H1 (cell line): ENCODE data around the gene MAFF. TPM values are rescaled to one million over a fixed set of nuclear protein-coding genes. Genes with fewer than 3 reads are reported as not detected.

Source experiments
- CTCF ChIA-PET: fragments of 300-600 bp; sonication (Branson Sonifier 250); formaldehyde crosslinking; loops from one replicate; lab custom pipeline; 2021; ENCODE audit not compliant: partially characterized antibody; lab: Charles Lee
- POLR2A ChIA-PET: fragments of 300-600 bp; sonication (Branson Sonifier 250); formaldehyde crosslinking; loops from one replicate; lab custom pipeline; 2021; ENCODE audit warnings: inconsistent platforms; ENCODE audit not compliant: partially characterized antibody; lab: Charles Lee
- DNase-seq, 2 experiments: peaks; one replicate each; pipeline versions ENCODE4 v3.0.0 to v3.0.0-alpha.2; 2010 to 2022; ENCODE audit warnings: low spot score in 2 of 2, low read depth in 1 of 2, mixed read lengths in 1 of 2
- FAIRE-seq: peaks from 2 replicates; lab custom pipeline; 2011; peaks lifted over from hg19 to GRCh38; lab: Jason Lieb, UNC
- H2AFZ ChIP-seq: 2 replicates; pipeline ENCODE4 v1.8.1; 2012; ENCODE audit warnings: low read length, inconsistent platforms
- H2AK5ac ChIP-seq: 2 replicates; pipeline ENCODE4 v1.6.1; 2013; ENCODE audit warnings: low read depth, low read length
- H2BK120ac ChIP-seq: replicated peaks from 2 replicates; pipeline ENCODE3; 2013; ENCODE audit warnings: low read depth, low read length, inconsistent platforms
- H2BK12ac ChIP-seq: 2 replicates; pipeline ENCODE4 v1.6.1; 2013; ENCODE audit warnings: low read depth, low read length
- H2BK15ac ChIP-seq: 2 replicates; pipeline ENCODE4 v1.6.1; 2013; ENCODE audit warnings: low read length
- H2BK20ac ChIP-seq: 2 replicates; pipeline ENCODE4 v1.6.1; 2013; ENCODE audit warnings: low read length
- H2BK5ac ChIP-seq: 2 replicates; pipeline ENCODE4 v1.6.1; 2013; ENCODE audit warnings: low read depth, low read length
- H3K14ac ChIP-seq: 2 replicates; pipeline ENCODE4 v1.6.1; 2013; ENCODE audit warnings: inconsistent platforms; ENCODE audit not compliant: insufficient read length
- H3K18ac ChIP-seq: 2 replicates; pipeline ENCODE4 v1.6.1; 2013; ENCODE audit warnings: low read length; ENCODE audit errors: extremely low read depth
- H3K23ac ChIP-seq: 2 replicates; pipeline ENCODE4 v1.6.1; 2013; ENCODE audit warnings: inconsistent platforms; ENCODE audit not compliant: insufficient read length
- H3K23me2 ChIP-seq: 2 replicates; pipeline ENCODE4 v1.6.1; 2013; ENCODE audit warnings: low read depth, low read length
- H3K27ac ChIP-seq: 2 replicates; pipeline ENCODE4 v1.6.1; 2011; ENCODE audit warnings: low read depth, low read length, inconsistent platforms
- H3K27me3 ChIP-seq, 4 experiments: replicated peaks in 1 of 4; 1 replicate in 1 of 4; 2 replicates in 3 of 4; pipeline versions ENCODE4 v1.6.1 to v1.8.1; 2011 to 2013; ENCODE audit warnings: low read length in 3 of 4, mild to moderate bottlenecking in 3 of 4, inconsistent platforms in 2 of 4, mixed read lengths in 2 of 4, moderate library complexity in 1 of 4; ENCODE audit not compliant: control insufficient read depth in 3 of 4, insufficient read depth in 3 of 4; ENCODE audit errors: extremely low read depth in 1 of 4
- H3K36me3 ChIP-seq, 4 experiments: 2 replicates each; pipeline versions ENCODE4 v1.6.1 to v1.8.1; 2011 to 2013; ENCODE audit warnings: mild to moderate bottlenecking in 4 of 4, low read length in 3 of 4, moderate library complexity in 2 of 4, control low read depth in 1 of 4, inconsistent platforms in 1 of 4; ENCODE audit not compliant: insufficient read depth in 4 of 4, control insufficient read depth in 2 of 4
- H3K4ac ChIP-seq: replicated peaks from 2 replicates; pipeline ENCODE3; 2013; ENCODE audit warnings: low read length, low read depth, mixed read lengths, inconsistent platforms; ENCODE audit not compliant: insufficient read length
- H3K4me1 ChIP-seq, 4 experiments: replicated peaks in 1 of 4; 1 replicate in 1 of 4; 2 replicates in 3 of 4; pipeline versions ENCODE4 v1.6.1 to v1.8.1; 2011 to 2013; ENCODE audit warnings: low read length in 3 of 4, inconsistent platforms in 2 of 4, mixed read lengths in 1 of 4; ENCODE audit not compliant: insufficient read depth in 4 of 4, control insufficient read depth in 3 of 4
- H3K4me2 ChIP-seq, 2 experiments: 2 replicates each; pipeline versions ENCODE4 v1.6.1 to v1.8.1; 2011 to 2013; ENCODE audit warnings: low read depth in 2 of 2, low read length in 2 of 2, control low read depth in 1 of 2, inconsistent platforms in 1 of 2, mild to moderate bottlenecking in 1 of 2; ENCODE audit not compliant: insufficient read depth in 1 of 2
- H3K4me3 ChIP-seq, 4 experiments: fragments of 200-600, 300-600 bp in 1 of 4; sonication (generic), shearing (Covaris generic), sonication (Bioruptor Twin) in 1 of 4; 2 replicates each; pipeline versions ENCODE4 v1.5.1 to v1.8.1; 2011 to 2016; ENCODE audit warnings: low read length in 4 of 4, low read depth in 3 of 4, control low read depth in 2 of 4, inconsistent platforms in 2 of 4, mild to moderate bottlenecking in 2 of 4, mixed read lengths in 1 of 4, moderate library complexity in 1 of 4; ENCODE audit not compliant: insufficient read depth in 2 of 4; ENCODE audit errors: extremely low read depth in 1 of 4
- H3K56ac ChIP-seq: replicated peaks from 2 replicates; pipeline ENCODE3; 2013; ENCODE audit warnings: low read depth, mild to moderate bottlenecking, mixed read lengths, low read length, inconsistent platforms; ENCODE audit not compliant: insufficient read length
- H3K79me1 ChIP-seq: 2 replicates; pipeline ENCODE4 v1.6.1; 2013; ENCODE audit warnings: low read depth, low read length, control low read depth
- H3K79me2 ChIP-seq, 2 experiments: 2 replicates each; pipeline versions ENCODE4 v1.6.1 to v1.8.1; 2012 to 2013; ENCODE audit warnings: low read length in 2 of 2, mild to moderate bottlenecking in 2 of 2, inconsistent platforms in 1 of 2; ENCODE audit not compliant: insufficient read depth in 2 of 2, control insufficient read depth in 1 of 2
- H3K9ac ChIP-seq, 4 experiments: replicated peaks in 1 of 4; 1 replicate in 1 of 4; 2 replicates in 3 of 4; pipeline versions ENCODE4 v1.6.1 to v1.8.1; 2011 to 2013; ENCODE audit warnings: low read depth in 3 of 4, low read length in 3 of 4, control low read depth in 2 of 4, mild to moderate bottlenecking in 2 of 4, moderate library complexity in 2 of 4, inconsistent platforms in 1 of 4; ENCODE audit errors: extremely low read depth in 1 of 4
- H3K9me3 ChIP-seq, 2 experiments: 2 replicates each; pipeline versions ENCODE4 v1.6.1 to v1.8.1; 2012 to 2013; ENCODE audit warnings: mild to moderate bottlenecking in 2 of 2, moderate library complexity in 2 of 2, control low read depth in 1 of 2, inconsistent platforms in 1 of 2, low read depth in 1 of 2, low read length in 1 of 2, mixed read lengths in 1 of 2; ENCODE audit not compliant: insufficient read depth in 2 of 2
- H4K20me1 ChIP-seq, 2 experiments: replicated peaks in 1 of 2; 2 replicates each; pipeline versions ENCODE3 to v1.8.1; 2011 to 2013; ENCODE audit warnings: inconsistent platforms in 2 of 2, low read length in 2 of 2, mild to moderate bottlenecking in 1 of 2; ENCODE audit not compliant: insufficient read depth in 2 of 2, control insufficient read depth in 1 of 2
- H4K5ac ChIP-seq: 2 replicates; pipeline ENCODE4 v1.6.1; 2013; ENCODE audit warnings: low read length, low read depth, mixed read lengths, inconsistent platforms; ENCODE audit not compliant: insufficient read length
- H4K8ac ChIP-seq: 2 replicates; pipeline ENCODE4 v1.8.0; 2013; ENCODE audit warnings: mild to moderate bottlenecking, moderate library complexity, low read length, inconsistent platforms; ENCODE audit not compliant: insufficient read depth; ENCODE audit errors: extremely low read depth
- H4K91ac ChIP-seq: replicated peaks from 2 replicates; pipeline ENCODE3; 2013; ENCODE audit warnings: low read length, mixed read lengths, inconsistent platforms; ENCODE audit not compliant: insufficient read length
- BCL11A ChIP-seq, 2 experiments: IDR thresholded peaks; one replicate each; pipeline ENCODE4 v1.6.1; 2011; ENCODE audit warnings: low read depth in 2 of 2, low read length in 2 of 2, mild to moderate bottlenecking in 2 of 2
- CHD1 ChIP-seq: IDR thresholded peaks from 2 replicates; pipeline ENCODE4 v1.6.1; 2012; ENCODE audit warnings: low read depth, low read length, improper control_type of control experiment
- CTCF ChIP-seq, 3 experiments: IDR thresholded peaks; 1 replicate in 2 of 3; 2 replicates in 1 of 3; pipeline versions ENCODE4 v1.5.1 to v1.6.1; 2011; ENCODE audit warnings: low read length in 3 of 3, mild to moderate bottlenecking in 3 of 3, inconsistent platforms in 2 of 3, low read depth in 1 of 3, moderate library complexity in 1 of 3; ENCODE audit not compliant: insufficient read depth in 1 of 3; ENCODE audit errors: control extremely low read depth in 1 of 3
- EGR1 ChIP-seq: IDR thresholded peaks from 2 replicates; pipeline ENCODE4 v1.6.1; 2011; ENCODE audit warnings: low read depth, low read length, borderline replicate concordance
- MAX ChIP-seq: IDR thresholded peaks from 2 replicates; pipeline ENCODE4 v1.6.1; 2012; ENCODE audit warnings: inconsistent platforms
- SIX5 ChIP-seq: IDR thresholded peaks from 2 replicates; pipeline ENCODE4 v1.6.1; 2011; ENCODE audit warnings: mild to moderate bottlenecking, low read depth, low read length
- SP2 ChIP-seq: IDR thresholded peaks from 2 replicates; pipeline ENCODE4 v1.6.1; 2012; ENCODE audit warnings: mild to moderate bottlenecking, low read length, inconsistent platforms
- SRF ChIP-seq: IDR thresholded peaks from 2 replicates; pipeline ENCODE4 v1.6.1; 2011; ENCODE audit warnings: mild to moderate bottlenecking, low read depth, low read length, moderate library complexity
- WGBS, 2 experiments: shearing (Covaris generic) in 1 of 2; methylation state at CpG; one replicate each; pipeline versions ENCODE4 v1.1.6 to v1.1.7; 2013 to 2015; ENCODE audit warnings: low lambda C conversion rate in 2 of 2, mixed read lengths in 2 of 2, inconsistent platforms in 1 of 2, low coverage in 1 of 2, missing lambda C conversion rate in 1 of 2; ENCODE audit not compliant: insufficient replicate concordance in 2 of 2, insufficient coverage in 1 of 2, insufficient read length in 1 of 2; ENCODE audit errors: extremely low coverage in 1 of 2, missing lambda C conversion rate in 1 of 2; 5-methylcytosine and 5-hydroxymethylcytosine counted together
- polyA plus RNA-seq, 7 experiments: library from polyadenylated mRNA; depleted of rRNA in 3 of 7; stranded (reverse) in 5 of 7; unstranded in 2 of 7; fragments of >200 nt in 5 of 7; fragments of 200-250 nt in 2 of 7; gene quantifications; 1 replicate in 5 of 7; 2 replicates in 1 of 7; 4 replicates in 1 of 7; pipeline versions ENCODE4 v1.2.1 to v1.2.3, GENCODE V29; 2011 to 2013; ENCODE audit warnings: missing spikeins in 2 of 7, mixed read lengths in 2 of 7
- total RNA-seq: library from RNA; stranded (reverse); fragmentation: NEBNext Ultra II Directional; extraction: Animal tissue kit (Norgen Biotek cat#: 25700); gene quantifications from 2 replicates; pipeline ENCODE4 v1.2.1, GENCODE V29; 2021

Gene MAFF
- total and polyA plus RNA-seq, 2 of the 8 experiments (the other 6 are each of a cell fraction or from before 2014, with no cell fraction given), result 1.5 to 6.3 TPM

GRCh38 chr22:38162881-38163843 is 38.6 kb upstream of the MAFF start:
- Histone ChIP-seq H4K91ac (no peak overlapping the region), H3K27me3 (no peaks in the 10 kb centered on the region), H3K18ac (no peak overlapping the region), H3K23ac (no peak overlapping the region), H3K27ac (no peak overlapping the region), H4K8ac (peak overlapping the region; percentile 59; the same call in 1 of the 2 replicates), H2BK15ac (no peak overlapping the region), H3K23me2 (no peaks in the 10 kb centered on the region), H2BK12ac (no peak overlapping the region), H3K9me3 (no peaks in the 10 kb centered on the region), H2AK5ac (no peak overlapping the region), H2BK20ac (no peak overlapping the region), H3K56ac (no peak overlapping the region), H2BK5ac (no peak overlapping the region), H3K4me2 (no peak overlapping the region), H3K9ac (no peak overlapping the region), H4K20me1 (no peaks in the 10 kb centered on the region), H2BK120ac (no peak overlapping the region), H2AFZ (no peak overlapping the region), H3K4me3 (no peak overlapping the region), H3K14ac (no peak overlapping the region), H3K79me1 (no peaks in the 10 kb centered on the region), H3K36me3 (no peaks in the 10 kb centered on the region), H3K4me1 (0 out of 7 replicates have a peak, but pooled peaks cover 0 to 2% (median 0%) of the 10 kb centered on the region in 4 experiments), H4K5ac (no peak overlapping the region), H3K79me2 (no peaks in the 10 kb centered on the region), H3K4ac (no peak overlapping the region)
- no peak for FAIRE-seq
- no peak for TF ChIP-seq SP2
- no peak for TF ChIP-seq SIX5
- no peak for TF ChIP-seq CHD1
- TF ChIP-seq CTCF (IDR thresholded peaks at IDR 0.05; ENCODE audit: control extremely low read depth in 1 of 3, insufficient read depth in 1 of 3, low read depth in 1 of 3, low read length in 3 of 3), result no peak
- no peak for TF ChIP-seq EGR1
- no peak for TF ChIP-seq SRF
- TF ChIP-seq BCL11A (IDR thresholded peaks at IDR 0.05; ENCODE audit: low read depth in 2 of 2, low read length in 2 of 2), result no peak
- no peak for TF ChIP-seq MAX
- CTCF ChIA-PET, result interaction anchor here (0.8 to 4.6 kb wide), 7 partner anchors 9 to 192 kb away, joined by 3 to 25 read pairs (median 4); no protein-coding TSS in a partner anchor
- POLR2A ChIA-PET, result interaction anchor here (1.1 kb wide), 1 partner anchor 39 kb away, joined by 3 read pairs; no protein-coding TSS in a partner anchor
- DNase-seq, result no peak
- WGBS, 2 experiments, result 85% methylated on average over 14 of the region's 14 CpGs; no CpG with 5 or more reads in 1 of the 2 experiments
